Kidney (tissue), 14 donors: ENCODE data around the gene PRR9. TPM values are rescaled to one million over a fixed set of nuclear protein-coding genes. Genes with fewer than 3 reads are reported as not detected.

Experiments used
- DNase-seq, 5 donors: peaks; one replicate each; pipeline ENCODE4 v3.0.0-alpha.2; 2013 to 2020
- FAIRE-seq: peaks from 2 replicates; lab custom pipeline; 2012; peaks lifted over from hg19 to GRCh38; lab: Jason Lieb, UNC
- H3K27ac ChIP-seq, 2 donors: one replicate each; pipeline ENCODE4 v1.7.0; 2013; ENCODE audit warnings: low read depth in 2 of 2, low read length in 2 of 2, inconsistent platforms in 1 of 2
- H3K27me3 ChIP-seq: one replicate; pipeline ENCODE4 v1.7.1; 2013; ENCODE audit warnings: low read length, inconsistent platforms; ENCODE audit not compliant: control insufficient read depth, insufficient read depth
- H3K36me3 ChIP-seq, 3 donors: one replicate each; pipeline versions ENCODE4 v1.7.0 to v1.7.1; 2013; ENCODE audit warnings: low read length in 3 of 3, control low read depth in 1 of 3, inconsistent platforms in 1 of 3; ENCODE audit not compliant: insufficient read depth in 3 of 3, control insufficient read depth in 2 of 3
- H3K4me1 ChIP-seq, 3 donors: one replicate each; pipeline versions ENCODE4 v1.7.0 to v1.7.1; 2013; ENCODE audit warnings: low read length in 3 of 3, inconsistent platforms in 1 of 3, low read depth in 1 of 3; ENCODE audit not compliant: control insufficient read depth in 2 of 3, insufficient read depth in 2 of 3
- H3K4me3 ChIP-seq, 3 donors: one replicate each; pipeline versions ENCODE4 v1.7.0 to v1.8.1; 2013; ENCODE audit warnings: low read length in 3 of 3, control low read depth in 1 of 3, inconsistent platforms in 1 of 3
- H3K9ac ChIP-seq, 3 donors: one replicate each; pipeline versions ENCODE4 v1.7.0 to v1.7.1; 2013; ENCODE audit warnings: low read length in 3 of 3, control low read depth in 1 of 3, inconsistent platforms in 1 of 3
- H3K9me3 ChIP-seq, 3 donors: one replicate each; pipeline versions ENCODE4 v1.7.0 to v1.7.1; 2013; ENCODE audit warnings: low read length in 3 of 3, control low read depth in 1 of 3, inconsistent platforms in 1 of 3; ENCODE audit not compliant: control insufficient read depth in 2 of 3, insufficient read depth in 1 of 3
- intact Hi-C: fragments of 100-400 bp; cut with DNase I; formaldehyde crosslinking; loops from one replicate; pipeline ENCODE4 v1.11.1; 2022
- polyA plus RNA-seq: library from polyadenylated mRNA; stranded (reverse); fragments of 350-450 nt; fragmentation: Illumina TruSeq; extraction: RNeasy Lipid Tissue Mini Kit (QIAGEN cat#74804); gene quantifications from one replicate; pipeline ENCODE4 v1.2.3, GENCODE V29; 2014; ENCODE audit warnings: low read depth, low replicate concordance; ENCODE audit not compliant: insufficient read depth
- total RNA-seq: library from RNA; stranded (reverse); fragmentation: NEBNext Ultra II Directional; extraction: Animal tissue kit (Norgen Biotek cat#: 25700); gene quantifications from one replicate; pipeline ENCODE4 v1.2.1, GENCODE V29; 2021
- TF ChIP-seq, protein P1 (sequence below): IDR thresholded peaks from 3 replicates; pipeline ENCODE4 v1.5.1; 2012; ENCODE audit warnings: mild to moderate bottlenecking, moderate library complexity, borderline replicate concordance; ENCODE audit not compliant: insufficient read depth; ENCODE audit errors: extremely low read depth
- donor health status: control.
- donor health status: control.
- donor health status: control.
- donor health status: control.
- donor health status: control.
- donor health status: DM: yes; HTN: yes; CAD: no.
- donor health status: Normal renal cell carcinoma (clear cell type).

Gene PRR9
- total and polyA plus RNA-seq, 2 donors from 2014 or later, result not detected

- intact Hi-C loops, result no loop called here
- no peaks in the 10 kb centered on the region for H3K36me3 ChIP-seq
- TF ChIP-seq, protein P1, sequence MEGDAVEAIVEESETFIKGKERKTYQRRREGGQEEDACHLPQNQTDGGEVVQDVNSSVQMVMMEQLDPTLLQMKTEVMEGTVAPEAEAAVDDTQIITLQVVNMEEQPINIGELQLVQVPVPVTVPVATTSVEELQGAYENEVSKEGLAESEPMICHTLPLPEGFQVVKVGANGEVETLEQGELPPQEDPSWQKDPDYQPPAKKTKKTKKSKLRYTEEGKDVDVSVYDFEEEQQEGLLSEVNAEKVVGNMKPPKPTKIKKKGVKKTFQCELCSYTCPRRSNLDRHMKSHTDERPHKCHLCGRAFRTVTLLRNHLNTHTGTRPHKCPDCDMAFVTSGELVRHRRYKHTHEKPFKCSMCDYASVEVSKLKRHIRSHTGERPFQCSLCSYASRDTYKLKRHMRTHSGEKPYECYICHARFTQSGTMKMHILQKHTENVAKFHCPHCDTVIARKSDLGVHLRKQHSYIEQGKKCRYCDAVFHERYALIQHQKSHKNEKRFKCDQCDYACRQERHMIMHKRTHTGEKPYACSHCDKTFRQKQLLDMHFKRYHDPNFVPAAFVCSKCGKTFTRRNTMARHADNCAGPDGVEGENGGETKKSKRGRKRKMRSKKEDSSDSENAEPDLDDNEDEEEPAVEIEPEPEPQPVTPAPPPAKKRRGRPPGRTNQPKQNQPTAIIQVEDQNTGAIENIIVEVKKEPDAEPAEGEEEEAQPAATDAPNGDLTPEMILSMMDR, result no peak
- H3K27ac ChIP-seq, result no peak overlapping the region
- FAIRE-seq (no peak), DNase-seq (no peak)
- H3K27me3 ChIP-seq, result no peaks in the 10 kb centered on the region
- H3K9ac ChIP-seq, result no peak overlapping the region
- no peaks in the 10 kb centered on the region for H3K9me3 ChIP-seq
- H3K4me3 ChIP-seq, result no peak overlapping the region
- no peaks in the 10 kb centered on the region for H3K4me1 ChIP-seq
Measured at GRCh38 chr1:153232553-153232952, 15.2 kb downstream of the PRR9 start.

GRCh38 chr1:153233448-153233847 is 16.1 kb downstream of the PRR9 start:
- Histone ChIP-seq H3K4me3 (no peak overlapping the region), H3K27ac (no peak overlapping the region), H3K9ac (no peak overlapping the region), H3K27me3 (no peaks in the 10 kb centered on the region), H3K4me1 (no peaks in the 10 kb centered on the region), H3K36me3 (no peaks in the 10 kb centered on the region), H3K9me3 (no peaks in the 10 kb centered on the region)
- DNase-seq, result no peak
- TF ChIP-seq, protein P1, result no peak
- intact Hi-C loops, result no loop called here
- no peak for FAIRE-seq

DNA sequence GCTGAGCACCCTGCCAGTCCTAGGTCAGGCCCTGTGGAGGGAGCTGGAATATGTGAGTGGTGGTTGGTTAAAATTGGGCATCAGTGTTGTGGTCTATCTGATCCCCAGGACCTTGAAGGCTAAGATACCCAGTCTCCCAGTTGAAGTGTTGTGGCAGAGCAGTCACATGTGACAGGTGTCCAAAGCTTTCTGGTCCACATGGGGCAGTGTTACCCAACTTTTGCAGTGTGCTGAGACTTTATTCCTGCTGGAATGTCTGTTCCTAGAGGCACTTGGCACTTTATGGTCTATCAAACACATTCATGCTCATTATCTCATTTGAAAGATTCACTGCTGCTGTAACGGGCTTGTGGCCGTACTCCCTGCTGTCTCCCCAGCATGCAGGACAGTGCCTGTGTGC is 21.1 kb downstream of the PRR9 start:
- Histone ChIP-seq H3K4me1 (no peaks in the 10 kb centered on the region), H3K4me3 (no peak overlapping the region), H3K27me3 (no peaks in the 10 kb centered on the region), H3K36me3 (no peaks in the 10 kb centered on the region), H3K9me3 (no peaks in the 10 kb centered on the region), H3K9ac (no peak overlapping the region), H3K27ac (no peak overlapping the region)
- intact Hi-C loops, result no loop called here
- FAIRE-seq (no peak), DNase-seq (peak in 2 of 5 donors; percentile 25 to 51)
- TF ChIP-seq, protein P1, result no peak

DNA sequence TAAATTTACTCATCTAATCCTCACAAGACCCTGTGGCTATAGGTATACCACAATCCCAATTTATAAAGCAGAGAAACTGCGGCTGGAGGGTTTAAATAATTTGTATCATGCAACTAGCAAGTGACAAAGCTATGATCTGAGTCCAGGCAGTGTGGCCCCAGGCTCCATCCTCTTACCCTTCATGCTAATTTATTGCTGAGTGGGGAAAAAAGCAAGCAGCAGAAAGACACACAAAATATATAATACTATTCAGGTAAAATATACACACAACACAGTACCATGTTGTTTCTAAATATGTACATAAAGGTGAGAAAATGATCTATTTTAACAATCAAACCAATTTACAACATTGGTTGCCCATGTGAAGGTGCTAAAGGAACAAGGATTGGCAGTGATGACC is 24.8 kb downstream of the PRR9 start:
- Histone ChIP-seq H3K27ac (no peak overlapping the region), H3K9ac (no peak overlapping the region), H3K4me3 (no peak overlapping the region), H3K9me3 (no peaks in the 10 kb centered on the region), H3K36me3 (no peaks in the 10 kb centered on the region), H3K4me1 (no peaks in the 10 kb centered on the region), H3K27me3 (no peaks in the 10 kb centered on the region)
- FAIRE-seq (no peak), DNase-seq (no peak)
- intact Hi-C loops, result no loop called here
- TF ChIP-seq, protein P1, result no peak
